HG03342 (cell line): ENCODE measurements around the gene MYO1G.
"Not testable (repeated sequence)": the region's sequence is repeated elsewhere in the genome, so short reads cannot be mapped to it uniquely, and the experiment has no call there.

ENCODE experiments used
- ATAC-seq: cut with Tn5 transposase; IDR thresholded peaks from one replicate; pipeline ENCODE4 v1.9.1; 2021; ENCODE audit warnings: mild to moderate bottlenecking, moderate library complexity; ENCODE audit not compliant: unreplicated experiment

Gene MYO1G

DNA sequence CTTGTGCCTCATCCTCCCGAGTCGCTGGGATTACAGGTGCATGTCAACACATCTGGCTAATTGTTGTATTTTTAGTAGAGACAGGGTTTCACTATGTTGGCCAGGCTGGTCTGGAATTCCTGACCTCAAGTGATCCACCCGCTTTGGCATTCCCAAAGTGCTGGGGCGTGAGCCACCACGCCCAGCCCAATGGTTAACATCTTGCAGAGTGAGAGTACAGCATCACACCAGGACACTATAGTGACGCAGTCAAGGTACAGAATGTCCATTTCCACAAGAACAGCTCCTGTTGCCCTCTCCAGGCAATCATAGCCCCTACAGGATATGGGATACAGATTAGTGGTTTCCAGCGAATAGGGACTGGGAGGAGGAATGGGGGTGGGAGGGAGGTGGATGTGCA is 34.0 kb downstream of the MYO1G start:
- ATAC-seq = no peak

DNA sequence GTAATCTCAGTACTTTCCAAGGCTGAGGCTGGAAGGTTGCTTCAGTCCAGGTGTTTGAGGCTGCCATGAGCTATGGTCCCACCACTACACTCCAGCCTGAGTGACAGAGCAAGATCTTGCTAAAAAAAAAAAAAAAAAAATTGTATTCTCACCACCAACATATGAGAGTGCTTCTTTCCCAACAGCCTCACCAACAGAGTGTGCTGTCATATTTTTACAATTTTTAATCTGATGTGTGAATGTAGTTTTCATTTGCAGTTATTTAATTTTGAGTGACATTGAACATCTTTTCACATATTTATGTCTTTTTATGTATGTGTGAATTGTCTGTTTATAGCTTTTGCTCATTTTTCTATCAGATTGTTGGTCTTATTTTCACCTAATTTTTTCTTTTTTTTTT is 35.2 kb downstream of the MYO1G start:
- ATAC-seq = no peak

- ATAC-seq = no peak
These were observed 41.4 kb downstream of the MYO1G start for GRCh38 chr7:44937426-44937825.

- no peak for ATAC-seq
These were observed 42.5 kb downstream of the MYO1G start for GRCh38 chr7:44936322-44936721.

GRCh38 chr7:44935583-44935982 is 43.2 kb downstream of the MYO1G start:
- ATAC-seq = no peak

- no peak for ATAC-seq
These were observed 43.8 kb downstream of the MYO1G start for GRCh38 chr7:44935016-44935415.

- ATAC-seq = not testable (repeated sequence)
These were observed 44.3 kb downstream of the MYO1G start for GRCh38 chr7:44934510-44934909.

DNA sequence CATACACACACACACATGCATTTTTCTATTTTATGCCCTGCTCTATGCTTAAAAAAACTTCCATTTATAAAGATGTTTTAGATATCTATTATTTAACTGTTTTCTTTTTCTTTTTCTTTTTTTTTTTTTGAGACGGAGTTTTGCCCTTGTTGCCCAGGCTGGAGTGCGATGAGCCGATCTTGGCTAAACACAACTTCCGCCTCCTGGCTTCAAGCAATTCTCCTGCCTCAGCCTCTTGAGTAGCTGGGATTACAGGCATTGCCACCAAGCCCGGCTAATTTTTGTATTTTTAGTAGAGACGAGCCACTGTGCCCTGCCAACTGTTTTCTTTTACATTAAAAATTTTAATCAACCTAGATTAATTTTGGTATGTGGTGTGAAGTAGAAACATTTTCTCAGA is 47.9 kb downstream of the MYO1G start:
- no peak for ATAC-seq

GRCh38 chr7:44922351-44922694 is 56.5 kb downstream of the MYO1G start:
- no peak for ATAC-seq

GRCh38 chr7:44921607-44922350 is 57.0 kb downstream of the MYO1G start:
- ATAC-seq = peak; percentile 82

DNA sequence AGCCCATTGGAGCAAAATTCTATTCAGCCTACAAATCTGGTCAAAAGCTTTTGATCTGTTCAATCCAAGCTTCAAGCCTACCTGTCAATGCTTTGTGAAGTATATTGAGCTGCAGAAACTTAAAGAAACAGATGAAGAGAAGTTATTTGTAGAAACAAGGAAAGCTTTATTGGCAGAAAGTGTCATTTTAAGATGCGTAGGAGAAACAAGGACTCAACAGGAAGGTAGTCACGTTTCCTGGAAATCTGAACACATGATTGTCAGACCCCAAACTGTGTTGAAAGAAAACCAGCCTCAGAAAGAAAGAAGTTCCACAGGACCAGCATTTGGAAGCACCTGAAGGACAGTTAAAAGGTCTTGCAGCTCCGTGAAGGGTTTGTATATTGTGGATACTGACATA is 58.7 kb downstream of the MYO1G start:
- no peak for ATAC-seq

GRCh38 chr7:44918029-44918428 is 60.8 kb downstream of the MYO1G start:
- no peak for ATAC-seq

GRCh38 chr7:44917465-44917864 is 61.4 kb downstream of the MYO1G start:
- ATAC-seq = no peak

DNA sequence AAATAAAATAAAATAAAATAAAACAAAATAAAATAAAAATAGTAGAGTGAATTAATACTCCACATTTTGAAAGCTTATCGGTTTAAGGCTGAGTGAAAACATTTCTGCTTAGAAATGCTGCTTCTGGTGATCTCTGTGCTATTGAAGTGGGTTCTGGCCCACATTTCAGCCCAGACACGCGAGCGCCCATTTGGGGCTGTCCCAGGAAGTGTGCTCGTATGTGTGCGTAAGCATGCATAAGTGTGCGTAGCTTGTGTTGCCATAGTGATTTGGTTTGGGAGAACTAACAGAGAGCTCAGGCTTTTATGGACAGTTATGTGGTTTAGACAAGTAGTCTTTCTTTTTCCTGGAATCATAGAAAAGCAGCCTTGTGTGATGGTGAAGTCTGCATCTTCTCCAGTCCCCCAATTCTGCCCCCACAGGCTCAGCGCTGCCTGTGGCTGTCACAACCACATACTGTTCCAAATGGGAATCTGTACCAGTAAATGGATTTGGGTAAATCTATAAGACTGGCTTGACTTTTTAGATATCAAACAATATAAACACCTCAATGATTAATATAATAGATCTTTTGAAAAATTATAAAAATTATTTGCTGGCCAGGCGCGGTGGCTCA is 63.7 kb downstream of the MYO1G start:
- ATAC-seq = peak; percentile 88

DNA sequence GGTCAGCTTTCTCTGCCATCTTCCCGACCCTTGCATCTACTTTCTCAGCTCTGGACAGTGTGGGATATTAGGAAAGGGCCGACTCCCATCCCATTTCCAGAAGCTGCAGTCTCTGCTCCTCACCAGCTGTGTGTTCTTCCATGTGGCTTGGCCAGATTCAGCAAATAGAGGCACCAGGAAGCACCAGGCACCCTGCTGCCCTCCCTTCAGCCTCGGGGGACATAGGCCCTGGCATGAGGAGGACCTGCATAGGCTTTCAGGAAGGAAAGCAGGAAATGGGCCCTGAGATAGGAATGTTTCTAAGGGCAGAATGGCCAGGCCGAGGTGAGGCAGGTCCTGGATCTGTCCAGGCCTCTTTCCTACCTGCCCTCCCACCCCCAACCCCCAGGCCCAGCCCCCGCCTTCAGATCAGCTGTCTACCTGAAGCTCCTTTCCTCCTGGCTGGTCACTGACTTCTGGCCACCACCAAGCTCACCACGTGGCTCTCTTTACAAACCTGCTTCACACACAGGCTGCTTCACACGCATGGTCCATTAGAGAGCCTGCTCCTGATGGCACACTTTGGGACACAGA is 66.0 kb downstream of the MYO1G start:
- no peak for ATAC-seq
